NT2/D1 (cell line): ENCODE results near the gene MC4R.

ENCODE experiments used
- DNase-seq: peaks from one replicate; pipeline ENCODE4 v3.0.0-alpha.2; 2011; ENCODE audit warnings: low read depth, low spot score
- H3K27me3 ChIP-seq: 2 replicates; pipeline ENCODE4 v1.6.0; 2011; ENCODE audit warnings: mild to moderate bottlenecking; ENCODE audit not compliant: insufficient read length, insufficient read depth
- H3K36me3 ChIP-seq: 2 replicates; pipeline ENCODE4 v1.6.1; 2011; ENCODE audit warnings: mild to moderate bottlenecking, low read length, mixed read lengths; ENCODE audit not compliant: insufficient read depth, insufficient read length
- H3K4me1 ChIP-seq: 2 replicates; pipeline ENCODE4 v1.5.1; 2011; ENCODE audit not compliant: insufficient read depth, insufficient read length
- H3K4me3 ChIP-seq: 2 replicates; pipeline ENCODE4 v1.5.1; 2011; ENCODE audit warnings: low read depth; ENCODE audit not compliant: insufficient read length
- H3K9ac ChIP-seq: 2 replicates; pipeline ENCODE4 v1.6.0; 2011; ENCODE audit warnings: low read depth; ENCODE audit not compliant: insufficient read length
- H3K9me3 ChIP-seq: 2 replicates; pipeline ENCODE4 v1.5.1; 2011; ENCODE audit warnings: mild to moderate bottlenecking, low read length; ENCODE audit not compliant: insufficient read depth
- SUZ12 ChIP-seq: IDR thresholded peaks from 2 replicates; pipeline ENCODE4 v1.6.1; 2011; ENCODE audit not compliant: insufficient read length, insufficient read depth; ENCODE audit errors: extremely low read depth
- YY1 ChIP-seq: IDR thresholded peaks from 2 replicates; pipeline ENCODE4 v1.6.1; 2011; ENCODE audit not compliant: insufficient read length, insufficient read depth
- ZNF274 ChIP-seq: IDR thresholded peaks from 2 replicates; pipeline ENCODE4 v1.6.1; 2011; ENCODE audit warnings: mild to moderate bottlenecking, low read depth, low read length

Gene MC4R

GRCh38 chr18:60327880-60328279 lies 44.7 kb downstream of the MC4R start:
- H3K4me1 ChIP-seq = peaks cover 3% of the 10 kb centered on the region
- no peaks in the 10 kb centered on the region for H3K36me3 ChIP-seq
- H3K27me3 ChIP-seq = no peaks in the 10 kb centered on the region
- no peak overlapping the region for H3K4me3 ChIP-seq
- TF ChIP-seq YY1 = no peak
- H3K9me3 ChIP-seq = peaks cover 5% of the 10 kb centered on the region; the same call in 1 of the 2 replicates
- no peak for DNase-seq
- H3K9ac ChIP-seq = no peak overlapping the region

- TF ChIP-seq SUZ12 = no peak
- TF ChIP-seq ZNF274 = no peak
- TF ChIP-seq YY1 = no peak
- H3K9me3 ChIP-seq = no peaks in the 10 kb centered on the region
- H3K4me1 ChIP-seq = no peaks in the 10 kb centered on the region
- DNase-seq = no peak
- no peaks in the 10 kb centered on the region for H3K27me3 ChIP-seq
- no peak overlapping the region for H3K4me3 ChIP-seq
- H3K9ac ChIP-seq = no peak overlapping the region
- H3K36me3 ChIP-seq = no peaks in the 10 kb centered on the region
Observed at GRCh38 chr18:60322591-60322990, 50.0 kb downstream of the MC4R start.
